Smooth muscle cell of the brain vasculature (primary cell): ENCODE measurements around the gene CA9.

Experiments
- DNase-seq: peaks from one replicate; pipeline ENCODE4 v3.0.0-alpha.2; 2012; ENCODE audit warnings: low read depth, low spot score

The CA9 gene

GRCh38 chr9:35651956-35652828, 21.5 kb upstream of the CA9 start:
- no peak for DNase-seq

- no peak for DNase-seq
These were observed 20.9 kb upstream of the CA9 start for GRCh38 chr9:35652829-35653209.

- DNase-seq, result no peak
These were observed 20.1 kb upstream of the CA9 start for GRCh38 chr9:35653611-35654010.

GRCh38 chr9:35656348-35656747, 17.4 kb upstream of the CA9 start:
- no peak for DNase-seq

- no peak for DNase-seq
These were observed 16.7 kb upstream of the CA9 start for GRCh38 chr9:35656831-35657545.

GRCh38 chr9:35657546-35658136, 16.1 kb upstream of the CA9 start, which contains the start of gene RMRP:
RMRP (minus strand) TSS chr9:35658019.
- peak; percentile 99 for DNase-seq

- DNase-seq, result no peak
These were observed 15.4 kb upstream of the CA9 start, which contains the start of gene CCDC107 for GRCh38 chr9:35658137-35658967. CCDC107 (plus strand) TSS chr9:35658292; CDS start chr9:35658380, 88 bp downstream.

GRCh38 chr9:35658968-35659220, 14.8 kb upstream of the CA9 start:
- no peak for DNase-seq

- DNase-seq, result no peak
These were observed 14.4 kb upstream of the CA9 start for GRCh38 chr9:35659340-35659739.

- no peak for DNase-seq
These were observed 12.7 kb upstream of the CA9 start for GRCh38 chr9:35660966-35661415.

- no peak for DNase-seq
These were observed 11.9 kb upstream of the CA9 start for GRCh38 chr9:35661756-35662350.

- no peak for DNase-seq
These were observed 11.3 kb upstream of the CA9 start for GRCh38 chr9:35662437-35662836.

- DNase-seq, result no peak
These were observed 8.9 kb upstream of the CA9 start, which contains the start of gene ARHGEF39 for GRCh38 chr9:35664531-35665470. ARHGEF39 (minus strand) TSS chr9:35665195; CDS start chr9:35665169, 26 bp downstream.

GRCh38 chr9:35665471-35665818, 8.3 kb upstream of the CA9 start:
- DNase-seq, result no peak

GRCh38 chr9:35666045-35666444, 7.7 kb upstream of the CA9 start:
- DNase-seq, result no peak

GRCh38 chr9:35666549-35666948, 7.2 kb upstream of the CA9 start:
- no peak for DNase-seq

GRCh38 chr9:35667939-35668338, 5.8 kb upstream of the CA9 start:
- DNase-seq, result no peak

- DNase-seq, result no peak
These were observed 4.2 kb upstream of the CA9 start for GRCh38 chr9:35669331-35670145.

GRCh38 chr9:35674025-35674361, 265 bp downstream of the CA9 start:
- no peak for DNase-seq
